ENCODE data around the gene C10orf67.

The C10orf67 gene

GRCh38 chr10:23195846-23196600 lies 148.6 kb downstream of the C10orf67 start:
- no peak for DNase-seq

- no peak for DNase-seq
Observed at GRCh38 chr10:23194966-23195845, 149.4 kb downstream of the C10orf67 start.

- DNase-seq = no peak
Observed at GRCh38 chr10:23194471-23194965, 150.1 kb downstream of the C10orf67 start.

- peak in 1 of 3 experiments; percentile 24 for DNase-seq
Observed at GRCh38 chr10:23193435-23194074, 151.0 kb downstream of the C10orf67 start.

GRCh38 chr10:23192712-23193434 lies 151.7 kb downstream of the C10orf67 start:
- DNase-seq = peak; percentile 19 to 61 (median 61)

- DNase-seq = peak; percentile 1 to 61 (median 53)
Observed at GRCh38 chr10:23191764-23192711, 152.6 kb downstream of the C10orf67 start, which contains the start of gene PTF1A. TSS of gene PTF1A (plus strand) at chr10:23192312. CDS start at chr10:23192531, 219 bp downstream.

- DNase-seq = peak in 1 of 3 experiments; percentile 3
Observed at GRCh38 chr10:23190872-23191763, 153.5 kb downstream of the C10orf67 start.

GRCh38 chr10:23189024-23189423 lies 155.6 kb downstream of the C10orf67 start:
- no peak for DNase-seq

- no peak for DNase-seq
Observed at GRCh38 chr10:23187155-23187554, 157.4 kb downstream of the C10orf67 start.

- DNase-seq = no peak
Observed at GRCh38 chr10:23186697-23187096, 157.9 kb downstream of the C10orf67 start.

GRCh38 chr10:23186178-23186577 lies 158.4 kb downstream of the C10orf67 start:
- DNase-seq = no peak

- no peak for DNase-seq
Observed at GRCh38 chr10:23174977-23175512, 169.6 kb downstream of the C10orf67 start.

- DNase-seq = peak in 1 of 3 experiments; percentile 33
Observed at GRCh38 chr10:23174074-23174976, 170.3 kb downstream of the C10orf67 start.

GRCh38 chr10:23173214-23174073 lies 171.2 kb downstream of the C10orf67 start:
- peak; percentile 19 to 67 (median 59) for DNase-seq

- peak in 2 of 3 experiments; percentile 26 to 38 for DNase-seq
Observed at GRCh38 chr10:23172429-23173213, 172.0 kb downstream of the C10orf67 start.

GRCh38 chr10:23171232-23171876 lies 173.2 kb downstream of the C10orf67 start:
- DNase-seq = no peak
